ENCODE results near the gene NPM1. TPM values are rescaled to one million over a fixed set of nuclear protein-coding genes. Genes with fewer than 3 reads are reported as not detected.

The NPM1 gene
- total RNA-seq, 1 experiment from 2014 or later: 2,112 TPM

GRCh38 chr5:171426266-171426665, 38.6 kb downstream of the NPM1 start:
- no peaks in the 10 kb centered on the region for H3K27me3 Mint-ChIP-seq (ENCODE audit: insufficient read depth, unreplicated experiment)
- intact Hi-C loops (cut with micrococcal nuclease; ENCODE audit: unreplicated experiment): no loop called here
- peaks cover 10% of the 10 kb centered on the region for H3K4me1 Mint-ChIP-seq (ENCODE audit: low read depth, unreplicated experiment)
- Histone ChIP-seq H3K9me3 (no peaks in the 10 kb centered on the region), H3K4me1 (peaks cover 24% of the 10 kb centered on the region), H3K27me3 (replicated peaks; ENCODE audit: control insufficient read depth, insufficient read depth, low read length) (no peaks in the 10 kb centered on the region), H3K36me3 (ENCODE audit: control insufficient read depth, insufficient read depth, low read length) (no peaks in the 10 kb centered on the region), H3K4me3 (ENCODE audit: low read depth, low read length) (no peak overlapping the region)
- H3K27ac Mint-ChIP-seq (ENCODE audit: unreplicated experiment): peak overlapping the region; percentile 64
- peaks cover 9% of the 10 kb centered on the region for H3K36me3 Mint-ChIP-seq (ENCODE audit: insufficient read depth, unreplicated experiment)
- DNase-seq: peak in 1 of 2 experiments; percentile 7
- ChIA-PET POLR2A (interaction anchor here (0.6 kb wide), 1 partner anchor 113 kb away, joined by 8 read pairs; no protein-coding TSS in a partner anchor), CTCF (no interaction called here)
- no peaks in the 10 kb centered on the region for H3K9me3 Mint-ChIP-seq (ENCODE audit: unreplicated experiment)
- no peak for TF ChIP-seq CTCF (IDR thresholded peaks at IDR 0.05; ENCODE audit: insufficient read depth in 1 of 2, low read depth in 1 of 2, low read length in 1 of 2, severe bottlenecking in 1 of 2, unreplicated experiment in 1 of 2)
- no TSS peak for BruUV-seq (replicated peaks)
- H3K4me3 Mint-ChIP-seq (ENCODE audit: unreplicated experiment): no peak overlapping the region

- DNase-seq: no peak
- no peak for TF ChIP-seq CTCF (IDR thresholded peaks at IDR 0.05; ENCODE audit: insufficient read depth in 1 of 2, low read depth in 1 of 2, low read length in 1 of 2, severe bottlenecking in 1 of 2, unreplicated experiment in 1 of 2)
- ChIA-PET CTCF (no interaction called here), POLR2A (no interaction called here)
- Histone ChIP-seq H3K4me1 (peaks cover 24% of the 10 kb centered on the region), H3K27me3 (replicated peaks; ENCODE audit: control insufficient read depth, insufficient read depth, low read length) (no peaks in the 10 kb centered on the region), H3K36me3 (ENCODE audit: control insufficient read depth, insufficient read depth, low read length) (no peaks in the 10 kb centered on the region), H3K9me3 (no peaks in the 10 kb centered on the region), H3K4me3 (ENCODE audit: low read depth, low read length) (no peak overlapping the region)
- Mint-ChIP-seq H3K27ac (ENCODE audit: unreplicated experiment) (no peak overlapping the region), H3K27me3 (ENCODE audit: insufficient read depth, unreplicated experiment) (no peaks in the 10 kb centered on the region), H3K9me3 (ENCODE audit: unreplicated experiment) (no peaks in the 10 kb centered on the region), H3K36me3 (ENCODE audit: insufficient read depth, unreplicated experiment) (peaks cover 8% of the 10 kb centered on the region), H3K4me3 (ENCODE audit: unreplicated experiment) (no peak overlapping the region), H3K4me1 (ENCODE audit: low read depth, unreplicated experiment) (peaks cover 10% of the 10 kb centered on the region)
- intact Hi-C loops (cut with micrococcal nuclease; ENCODE audit: unreplicated experiment): no loop called here
- no TSS peak for BruUV-seq (replicated peaks)
Measured at GRCh38 chr5:171426680-171427079, 39.0 kb downstream of the NPM1 start.

- peaks cover 8% of the 10 kb centered on the region for H3K36me3 Mint-ChIP-seq (ENCODE audit: insufficient read depth, unreplicated experiment)
- no peaks in the 10 kb centered on the region for H3K9me3 Mint-ChIP-seq (ENCODE audit: unreplicated experiment)
- DNase-seq: peak in 1 of 2 experiments; percentile 12
- H3K36me3 ChIP-seq (ENCODE audit: control insufficient read depth, insufficient read depth, low read length): no peaks in the 10 kb centered on the region
- no peaks in the 10 kb centered on the region for H3K27me3 ChIP-seq (replicated peaks; ENCODE audit: control insufficient read depth, insufficient read depth, low read length)
- ChIA-PET CTCF (no interaction called here), POLR2A (no interaction called here)
- BruUV-seq (replicated peaks): no TSS peak
- H3K4me1 ChIP-seq: peaks cover 24% of the 10 kb centered on the region
- TF ChIP-seq CTCF (IDR thresholded peaks at IDR 0.05; ENCODE audit: insufficient read depth in 1 of 2, low read depth in 1 of 2, low read length in 1 of 2, severe bottlenecking in 1 of 2, unreplicated experiment in 1 of 2): no peak
- no peaks in the 10 kb centered on the region for H3K27me3 Mint-ChIP-seq (ENCODE audit: insufficient read depth, unreplicated experiment)
- H3K4me3 ChIP-seq (ENCODE audit: low read depth, low read length): no peak overlapping the region
- peaks cover 10% of the 10 kb centered on the region for H3K4me1 Mint-ChIP-seq (ENCODE audit: low read depth, unreplicated experiment)
- no peaks in the 10 kb centered on the region for H3K9me3 ChIP-seq
- intact Hi-C loops (cut with micrococcal nuclease; ENCODE audit: unreplicated experiment): no loop called here
- no peak overlapping the region for H3K4me3 Mint-ChIP-seq (ENCODE audit: unreplicated experiment)
- no peak overlapping the region for H3K27ac Mint-ChIP-seq (ENCODE audit: unreplicated experiment)
Measured at GRCh38 chr5:171427318-171428167, 39.9 kb downstream of the NPM1 start.

All from Caco-2 (cell line).